ENCODE measurements around the gene EPHA6. TPM values are rescaled to one million over a fixed set of nuclear protein-coding genes. Genes with fewer than 3 reads are reported as not detected.
A peak's percentile ranks its signal among the peaks of the same experiment; 100 is the strongest.

The EPHA6 gene
- total RNA-seq = 1 to 10 TPM in 1 of 2 donors, under 1 TPM in 1; 0.52 to 2.0 TPM

DNA sequence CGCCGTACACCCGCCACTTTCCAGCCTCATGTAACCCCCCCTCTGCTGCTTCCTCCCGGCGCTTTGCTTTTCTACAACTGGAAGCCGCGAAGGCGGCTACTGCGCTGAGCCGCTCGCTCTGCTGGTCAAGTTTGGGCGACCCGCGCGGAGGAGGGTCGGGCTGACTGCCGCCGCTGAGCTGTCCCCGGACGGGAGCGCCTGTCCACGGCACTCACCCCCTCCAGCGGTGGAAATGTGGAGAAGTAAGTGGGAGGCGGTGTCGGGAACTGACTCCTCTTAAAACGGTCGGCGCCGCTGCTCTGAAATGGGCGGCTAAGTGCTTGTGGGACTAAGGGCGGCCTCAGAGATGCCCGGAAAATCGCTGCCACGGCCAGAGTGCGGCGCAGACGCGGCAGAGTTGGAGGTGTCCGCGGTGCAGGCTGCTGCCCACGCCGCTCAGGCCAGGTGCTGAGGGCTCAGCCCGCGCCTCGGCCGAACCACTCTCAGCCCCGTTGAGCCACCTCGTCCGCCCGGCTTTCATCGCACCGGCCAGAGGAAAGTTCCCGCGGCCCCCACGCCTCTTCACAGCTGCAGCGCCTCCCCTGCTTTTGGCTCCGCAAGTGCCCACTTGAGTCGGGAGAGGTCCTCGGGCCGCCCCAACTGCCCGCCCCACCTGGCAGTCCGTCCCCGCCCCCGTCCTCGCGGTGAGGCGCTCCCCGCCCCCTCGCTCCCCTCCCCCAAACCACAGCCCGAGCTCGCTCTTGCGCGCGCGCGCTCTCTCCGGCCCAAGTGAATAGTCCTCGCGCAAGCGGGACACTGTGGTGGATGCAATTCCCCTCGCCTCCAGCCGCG, at the start of gene EPHA6:
Gene EPHA6 (plus strand): TSS at position 775 of the 831 bp plus-strand sequence.
- Histone ChIP-seq H3K4me1 (peaks cover 31% of the 10 kb centered on the region), H3K27ac (peak within 1 kb of the TSS in 3 of 4 donors; percentile 8 to 51 (median 39)), H3K4me3 (peak within 1 kb of the TSS; percentile 5 to 64), H3K9me3 (no peaks in the 10 kb centered on the region), H3K36me3 (replicated peaks in 1 of 2; ENCODE audit: insufficient read depth in 1 of 2, low read depth in 2 of 2) (no peaks in the 10 kb centered on the region), H3K27me3 (no peaks in the 10 kb centered on the region)
- DNase-seq (peak; percentile 46 to 65 (median 51)), ATAC-seq (peak; percentile 62)
- intact Hi-C loops (cut with DNase I) = no loop called here
- WGBS, 2 donors = 0 to 1% methylated on average over 12 to 80 of the region's 83 CpGs
- TF ChIP-seq, protein P1, sequence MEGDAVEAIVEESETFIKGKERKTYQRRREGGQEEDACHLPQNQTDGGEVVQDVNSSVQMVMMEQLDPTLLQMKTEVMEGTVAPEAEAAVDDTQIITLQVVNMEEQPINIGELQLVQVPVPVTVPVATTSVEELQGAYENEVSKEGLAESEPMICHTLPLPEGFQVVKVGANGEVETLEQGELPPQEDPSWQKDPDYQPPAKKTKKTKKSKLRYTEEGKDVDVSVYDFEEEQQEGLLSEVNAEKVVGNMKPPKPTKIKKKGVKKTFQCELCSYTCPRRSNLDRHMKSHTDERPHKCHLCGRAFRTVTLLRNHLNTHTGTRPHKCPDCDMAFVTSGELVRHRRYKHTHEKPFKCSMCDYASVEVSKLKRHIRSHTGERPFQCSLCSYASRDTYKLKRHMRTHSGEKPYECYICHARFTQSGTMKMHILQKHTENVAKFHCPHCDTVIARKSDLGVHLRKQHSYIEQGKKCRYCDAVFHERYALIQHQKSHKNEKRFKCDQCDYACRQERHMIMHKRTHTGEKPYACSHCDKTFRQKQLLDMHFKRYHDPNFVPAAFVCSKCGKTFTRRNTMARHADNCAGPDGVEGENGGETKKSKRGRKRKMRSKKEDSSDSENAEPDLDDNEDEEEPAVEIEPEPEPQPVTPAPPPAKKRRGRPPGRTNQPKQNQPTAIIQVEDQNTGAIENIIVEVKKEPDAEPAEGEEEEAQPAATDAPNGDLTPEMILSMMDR (IDR thresholded peaks at IDR 0.05) = peak in 3 of 7 experiments; percentile 13 to 23 (median 18)
- TF ChIP-seq POLR2A (IDR thresholded peaks at IDR 0.05) = no peak

DNA sequence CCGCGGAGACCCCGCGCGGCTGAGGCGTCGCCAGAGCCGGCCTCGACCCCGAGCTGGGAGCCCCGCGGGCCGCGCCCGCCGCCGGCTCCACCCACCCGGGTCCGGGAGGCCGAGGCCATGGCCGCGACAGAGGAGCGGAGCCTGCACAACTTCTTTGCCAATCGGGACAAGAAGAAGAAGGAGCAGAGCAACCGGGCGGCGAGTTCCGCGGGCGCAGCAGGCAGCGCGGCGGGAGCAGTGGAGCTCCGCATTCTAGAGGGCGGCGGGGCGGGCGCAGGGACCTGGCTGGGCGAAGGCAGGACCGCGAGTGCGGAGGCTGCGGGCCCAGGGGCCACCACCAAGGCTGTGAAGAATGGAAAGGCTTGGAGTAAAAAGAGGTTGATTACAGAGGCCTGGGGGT, 37.6 kb upstream of the EPHA6 start:
- H3K27ac ChIP-seq = no peak overlapping the region
- TF ChIP-seq POLR2A (IDR thresholded peaks at IDR 0.05) = no peak
- TF ChIP-seq, protein P1 (IDR thresholded peaks at IDR 0.05) = no peak
- WGBS, 2 donors = 63 to 64% methylated on average over 18 to 43 of the region's 43 CpGs
- no peaks in the 10 kb centered on the region for H3K4me1 ChIP-seq
- H3K27me3 ChIP-seq = no peaks in the 10 kb centered on the region
- no peak overlapping the region for H3K4me3 ChIP-seq
- intact Hi-C loops (cut with DNase I) = no loop called here
- H3K36me3 ChIP-seq (replicated peaks in 1 of 2; ENCODE audit: insufficient read depth in 1 of 2, low read depth in 2 of 2) = no peaks in the 10 kb centered on the region
- DNase-seq (no peak), ATAC-seq (no peak)
- H3K9me3 ChIP-seq = no peaks in the 10 kb centered on the region

DNA sequence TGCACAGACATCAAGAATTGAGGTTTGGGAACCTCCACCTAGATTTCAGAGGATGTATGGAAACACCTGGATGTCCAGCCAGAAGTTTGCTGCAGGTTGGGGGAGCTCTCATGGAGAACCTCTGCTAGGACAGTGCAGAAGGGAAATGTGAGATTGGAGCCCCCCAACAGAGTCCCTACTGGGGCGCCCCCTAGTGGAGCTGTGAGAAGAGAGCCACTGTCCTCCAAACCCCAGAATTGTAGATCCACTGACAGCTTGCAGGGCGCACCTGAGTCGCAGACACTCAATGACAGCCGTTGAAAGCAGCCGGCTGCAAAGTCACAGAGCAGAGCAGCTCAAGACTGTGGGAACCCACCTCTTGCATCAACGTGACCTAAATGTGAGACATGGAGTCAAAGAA, 34.6 kb upstream of the EPHA6 start:
- TF ChIP-seq, protein P1 (IDR thresholded peaks at IDR 0.05) = no peak
- intact Hi-C loops (cut with DNase I) = no loop called here
- DNase-seq (no peak), ATAC-seq (no peak)
- Histone ChIP-seq H3K4me1 (no peaks in the 10 kb centered on the region), H3K4me3 (no peak overlapping the region), H3K9me3 (no peaks in the 10 kb centered on the region), H3K36me3 (replicated peaks in 1 of 2; ENCODE audit: insufficient read depth in 1 of 2, low read depth in 2 of 2) (no peaks in the 10 kb centered on the region), H3K27ac (no peak overlapping the region), H3K27me3 (no peaks in the 10 kb centered on the region)
- 69 to 77% methylated on average over 5 to 6 of the region's 6 CpGs for WGBS, 2 donors

DNA sequence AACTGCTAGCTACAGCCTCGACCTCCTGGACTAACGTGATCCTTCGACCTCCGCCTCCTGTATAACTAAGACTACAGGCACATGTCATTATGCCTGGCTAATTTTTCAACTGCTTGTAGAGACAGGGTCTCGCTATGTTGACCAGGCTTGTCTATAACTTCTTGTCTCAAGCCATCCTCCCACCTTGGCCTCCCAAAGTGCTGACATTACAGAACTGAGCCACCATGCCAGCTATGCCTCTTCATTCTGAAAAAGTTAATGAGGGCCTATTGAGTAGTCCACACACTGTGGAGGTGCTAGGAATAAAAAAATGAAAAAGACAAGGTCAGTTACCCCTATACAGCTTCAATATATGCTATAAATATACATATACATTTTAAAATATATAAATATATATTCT, 18.3 kb upstream of the EPHA6 start:
- intact Hi-C loops (cut with DNase I) = no loop called here
- DNase-seq (no peak), ATAC-seq (no peak)
- H3K36me3 ChIP-seq (replicated peaks in 1 of 2; ENCODE audit: insufficient read depth in 1 of 2, low read depth in 2 of 2) = no peaks in the 10 kb centered on the region
- no peak overlapping the region for H3K27ac ChIP-seq
- no peak overlapping the region for H3K4me3 ChIP-seq
- no peak for TF ChIP-seq POLR2A (IDR thresholded peaks at IDR 0.05)
- TF ChIP-seq, protein P1 (IDR thresholded peaks at IDR 0.05) = no peak
- 94 to 97% methylated on average over 5 of the region's 5 CpGs for WGBS, 2 donors
- H3K27me3 ChIP-seq = no peaks in the 10 kb centered on the region
- no peaks in the 10 kb centered on the region for H3K4me1 ChIP-seq
- no peaks in the 10 kb centered on the region for H3K9me3 ChIP-seq

DNA sequence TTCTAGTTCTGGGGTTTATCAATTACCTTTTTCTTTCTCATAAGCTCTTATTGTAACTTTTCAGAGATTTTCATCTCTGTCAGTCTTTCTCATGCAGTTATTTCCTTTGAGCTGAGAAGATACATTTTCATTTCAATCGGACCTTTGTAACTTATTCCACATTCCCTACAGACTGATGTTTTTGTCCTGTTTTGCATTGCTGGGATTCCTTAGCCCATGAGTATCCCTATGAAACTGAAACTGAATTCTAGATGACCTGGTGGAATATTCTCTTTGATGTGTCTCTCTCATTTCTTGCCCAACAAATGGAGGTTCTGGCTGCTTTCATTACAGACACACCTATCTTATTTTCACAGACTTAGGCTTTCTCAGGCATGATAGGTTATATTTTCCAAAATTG, 10.5 kb upstream of the EPHA6 start:
- intact Hi-C loops (cut with DNase I) = no loop called here
- no peak for ATAC-seq

More for the DNA sequence above, 10.5 kb upstream of the EPHA6 start:
- H3K4me1 ChIP-seq = no peaks in the 10 kb centered on the region
- no peak overlapping the region for H3K27ac ChIP-seq
- WGBS, 2 donors = 65 to 74% methylated on average over 1 of the region's 1 CpG
- no peaks in the 10 kb centered on the region for H3K27me3 ChIP-seq
- H3K36me3 ChIP-seq (replicated peaks in 1 of 2; ENCODE audit: insufficient read depth in 1 of 2, low read depth in 2 of 2) = no peaks in the 10 kb centered on the region
- no peak for DNase-seq
- H3K4me3 ChIP-seq = no peak overlapping the region
- TF ChIP-seq, protein P1 (IDR thresholded peaks at IDR 0.05) = no peak
- TF ChIP-seq POLR2A (IDR thresholded peaks at IDR 0.05) = no peak
- no peaks in the 10 kb centered on the region for H3K9me3 ChIP-seq
